Testis (tissue), 5 donors: ENCODE measurements around the gene IL33. TPM values are rescaled to one million over a fixed set of nuclear protein-coding genes. Genes with fewer than 3 reads are reported as not detected.
"Not testable (repeated sequence)": the region's sequence is repeated elsewhere in the genome, so short reads cannot be mapped to it uniquely, and the experiment has no call there.

ENCODE experiments used
- DNase-seq: peaks from one replicate; pipeline ENCODE4 v3.0.0-alpha.2; 2019
- H3K27ac ChIP-seq, 2 donors: fragments of 200-600 bp; sonication (generic); one replicate each; pipeline ENCODE4 v1.5.1; 2019
- H3K27me3 ChIP-seq: fragments of 200-600 bp; sonication (generic); one replicate; pipeline ENCODE4 v1.5.1; 2019
- H3K36me3 ChIP-seq: fragments of 200-600 bp; sonication (generic); one replicate; pipeline ENCODE4 v1.5.1; 2017; ENCODE audit warnings: low read depth; ENCODE audit errors: missing control alignments
- H3K4me1 ChIP-seq: fragments of 200-600 bp; sonication (generic); one replicate; pipeline ENCODE4 v1.5.1; 2019
- H3K4me3 ChIP-seq, 2 donors: fragments of 200-600 bp; sonication (generic); one replicate each; pipeline ENCODE4 v1.5.1; 2017 to 2019
- H3K9me3 ChIP-seq: fragments of 200-600 bp; sonication (generic); one replicate; pipeline ENCODE4 v1.5.1; 2017
- CTCF ChIP-seq, 3 experiments: fragments of 450-650 bp in 2 of 3; fragments of 200-600 bp in 1 of 3; sonication (generic) in 1 of 3; IDR thresholded peaks; one replicate each; pipeline ENCODE4 v1.5.1; 2016 to 2019; ENCODE audit warnings: antibody characterized with exemption in 3 of 3, mild to moderate bottlenecking in 2 of 3, moderate library complexity in 1 of 3
- POLR2A ChIP-seq: fragments of 450-650 bp; IDR thresholded peaks from one replicate; pipeline ENCODE4 v1.6.1; 2017; ENCODE audit warnings: antibody characterized with exemption, mild to moderate bottlenecking, moderate library complexity
- WGBS, 2 donors: methylation state at CpG; one replicate each; pipeline ENCODE4 v1.1.5; 2018; 5-methylcytosine and 5-hydroxymethylcytosine counted together
- intact Hi-C: fragments of 100-400 bp; cut with DNase I; formaldehyde crosslinking; loops from one replicate; pipeline ENCODE4 v1.15.1; 2023; ENCODE audit warnings: low total_unique reads
- long read RNA-seq, 2 donors: transcript quantifications; one replicate each; lab custom pipeline, GENCODE V29; 2026
- polyA plus RNA-seq: library from polyadenylated mRNA; stranded (reverse); fragments of 350-450 nt; fragmentation: Illumina TruSeq; extraction: RNeasy Lipid Tissue Mini Kit (QIAGEN cat#74804); gene quantifications from one replicate; pipeline ENCODE4 v1.2.3, GENCODE V29; 2014; ENCODE audit warnings: low read depth, low replicate concordance; ENCODE audit not compliant: insufficient read depth
- total RNA-seq, 2 donors: library from RNA; depleted of rRNA; stranded (reverse); fragments of >200 nt; gene quantifications; one replicate each; pipeline ENCODE4 v1.2.3, GENCODE V29; 2016

The IL33 gene
- total RNA-seq (1 to 10 TPM; 2.9 to 3.6 TPM), polyA plus RNA-seq (8.7 TPM)
- long read RNA-seq, donor 1, result 0 reads
- long read RNA-seq, donor 2, result 0 reads

GRCh38 chr9:6215562-6215961 lies at the start of gene IL33:
Gene IL33, plus strand, starts transcription at chr9:6215807. Its CDS starts 25,888 bp downstream, at chr9:6241695.
- intact Hi-C loops, result no loop called here
- no peaks in the 10 kb centered on the region for H3K9me3 ChIP-seq
- 31 to 42% methylated on average over 3 of the region's 3 CpGs for WGBS, 2 donors
- peak; percentile 23 for DNase-seq
- no peaks in the 10 kb centered on the region for H3K27me3 ChIP-seq
- H3K4me3 ChIP-seq, result no peak within 1 kb of the TSS
- peak within 1 kb of the TSS in 1 of 2 donors; percentile 5 for H3K27ac ChIP-seq
- H3K4me1 ChIP-seq, result no peaks in the 10 kb centered on the region
- no peak for TF ChIP-seq POLR2A
- no peak for TF ChIP-seq CTCF (IDR thresholded peaks at IDR 0.05)
- no peaks in the 10 kb centered on the region for H3K36me3 ChIP-seq

- WGBS, 2 donors, result 23 to 30% methylated on average over 1 of the region's 1 CpG
- no peak for DNase-seq
- H3K4me1 ChIP-seq, result no peaks in the 10 kb centered on the region
- no peaks in the 10 kb centered on the region for H3K36me3 ChIP-seq
- TF ChIP-seq CTCF (IDR thresholded peaks at IDR 0.05) (no peak), POLR2A (no peak)
- no peaks in the 10 kb centered on the region for H3K9me3 ChIP-seq
- no peaks in the 10 kb centered on the region for H3K27me3 ChIP-seq
- H3K27ac ChIP-seq, result no peak overlapping the region
- intact Hi-C loops, result no loop called here
- no peak overlapping the region for H3K4me3 ChIP-seq
Measured at GRCh38 chr9:6171667-6172066, 43.9 kb upstream of the IL33 start.

GRCh38 chr9:6173914-6174313 lies 41.7 kb upstream of the IL33 start:
- Histone ChIP-seq H3K27ac (no peak overlapping the region), H3K27me3 (no peaks in the 10 kb centered on the region), H3K36me3 (no peaks in the 10 kb centered on the region), H3K4me1 (no peaks in the 10 kb centered on the region), H3K9me3 (no peaks in the 10 kb centered on the region), H3K4me3 (no peak overlapping the region)
- intact Hi-C loops, result no loop called here
- DNase-seq, result no peak
- no peak for TF ChIP-seq POLR2A
- no peak for TF ChIP-seq CTCF (IDR thresholded peaks at IDR 0.05)

- H3K27ac ChIP-seq, H3K9me3 ChIP-seq, H3K36me3 ChIP-seq, intact Hi-C loops, H3K4me3 ChIP-seq, H3K4me1 ChIP-seq, DNase-seq, H3K27me3 ChIP-seq: not testable (repeated sequence)
- WGBS, 2 donors, result 75 to 78% methylated on average over 24 to 26 of the region's 31 CpGs
Measured at GRCh38 chr9:6182549-6183226, 32.9 kb upstream of the IL33 start.

GRCh38 chr9:6183227-6183551 lies 32.4 kb upstream of the IL33 start:
- TF ChIP-seq POLR2A, result no peak
- TF ChIP-seq CTCF (IDR thresholded peaks at IDR 0.05), result no peak
- Histone ChIP-seq H3K36me3 (no peaks in the 10 kb centered on the region), H3K4me3 (no peak overlapping the region), H3K9me3 (no peaks in the 10 kb centered on the region), H3K27ac (no peak overlapping the region), H3K27me3 (no peaks in the 10 kb centered on the region), H3K4me1 (peaks cover 4% of the 10 kb centered on the region)
- intact Hi-C loops, result no loop called here
- no peak for DNase-seq
- WGBS, 2 donors, result 80 to 83% methylated on average over 2 of the region's 2 CpGs
